IPS DF 6.9 (cell line): ENCODE data around the gene YWHAE.
"Not testable (repeated sequence)": the region's sequence is repeated elsewhere in the genome, so short reads cannot be mapped to it uniquely, and the experiment has no call there.

Experiments
- DNase-seq: peaks from one replicate; pipeline ENCODE4 v3.0.0-alpha.2; 2013; ENCODE audit warnings: low read depth, low spot score
- H3K27ac ChIP-seq: one replicate; pipeline ENCODE4 v1.5.1; 2013; ENCODE audit warnings: low read length, control low read depth
- H3K27me3 ChIP-seq: 2 replicates; pipeline ENCODE4 v1.6.1; 2013; ENCODE audit warnings: mild to moderate bottlenecking, low read length; ENCODE audit not compliant: control insufficient read depth, insufficient read depth
- H3K36me3 ChIP-seq: 2 replicates; pipeline ENCODE4 v1.6.1; 2013; ENCODE audit warnings: low read length; ENCODE audit not compliant: control insufficient read depth, insufficient read depth
- H3K4me1 ChIP-seq: 2 replicates; pipeline ENCODE4 v1.6.1; 2013; ENCODE audit warnings: low read length; ENCODE audit not compliant: control insufficient read depth, insufficient read depth
- H3K4me3 ChIP-seq: 2 replicates; pipeline ENCODE4 v1.5.1; 2013; ENCODE audit warnings: mild to moderate bottlenecking, low read length
- H3K9me3 ChIP-seq: 2 replicates; pipeline ENCODE4 v1.6.1; 2013; ENCODE audit warnings: low read length, inconsistent platforms; ENCODE audit not compliant: control insufficient read depth, insufficient read depth
- WGBS: extraction: QIAGEN DNeasy Blood & Tissue Kit; methylation state at CpG from one replicate; pipeline ENCODE4 v1.1.7; 2013; ENCODE audit warnings: mixed read lengths, missing lambda C conversion rate; ENCODE audit not compliant: insufficient read length, insufficient coverage; 5-methylcytosine and 5-hydroxymethylcytosine counted together

Gene YWHAE

GRCh38 chr17:1434150-1434549 lies 34.1 kb upstream of the YWHAE start:
- Histone ChIP-seq H3K4me1 (no peaks in the 10 kb centered on the region), H3K4me3 (no peak overlapping the region), H3K27ac (no peak overlapping the region), H3K36me3 (peaks cover 5% of the 10 kb centered on the region; the same call in 1 of the 2 replicates), H3K27me3 (no peaks in the 10 kb centered on the region), H3K9me3 (no peaks in the 10 kb centered on the region)
- no CpG with 5 or more reads among the region's 3 CpGs for WGBS
- DNase-seq: no peak

DNA sequence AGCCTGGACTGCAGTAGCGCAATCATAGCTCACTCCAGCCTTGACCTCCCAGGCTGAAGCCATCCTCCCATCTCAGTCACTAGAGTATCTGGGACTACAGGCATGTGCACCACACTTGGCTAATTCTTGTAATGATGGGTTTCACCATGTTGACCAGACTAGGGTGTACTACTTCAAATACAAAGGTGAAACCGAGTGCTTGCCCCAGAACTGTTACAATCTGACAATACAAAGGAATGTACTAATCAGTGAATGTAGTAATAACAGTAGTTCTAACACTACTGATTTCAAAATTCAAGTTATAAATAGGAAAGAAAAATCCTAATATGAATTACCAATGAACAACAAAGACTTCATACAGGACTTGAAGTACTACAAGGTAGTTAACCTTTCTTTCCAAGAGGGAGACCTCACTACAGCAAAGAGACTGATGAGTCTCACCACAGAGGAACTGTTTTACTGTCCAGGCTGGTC lies 31.6 kb upstream of the YWHAE start:
- no CpG with 5 or more reads among the region's 2 CpGs for WGBS
- H3K4me3 ChIP-seq: no peak overlapping the region
- H3K4me1 ChIP-seq: no peaks in the 10 kb centered on the region
- H3K36me3 ChIP-seq: peaks cover 5% of the 10 kb centered on the region; the same call in 1 of the 2 replicates
- H3K9me3 ChIP-seq: no peaks in the 10 kb centered on the region
- no peak for DNase-seq
- no peak overlapping the region for H3K27ac ChIP-seq
- no peaks in the 10 kb centered on the region for H3K27me3 ChIP-seq

DNA sequence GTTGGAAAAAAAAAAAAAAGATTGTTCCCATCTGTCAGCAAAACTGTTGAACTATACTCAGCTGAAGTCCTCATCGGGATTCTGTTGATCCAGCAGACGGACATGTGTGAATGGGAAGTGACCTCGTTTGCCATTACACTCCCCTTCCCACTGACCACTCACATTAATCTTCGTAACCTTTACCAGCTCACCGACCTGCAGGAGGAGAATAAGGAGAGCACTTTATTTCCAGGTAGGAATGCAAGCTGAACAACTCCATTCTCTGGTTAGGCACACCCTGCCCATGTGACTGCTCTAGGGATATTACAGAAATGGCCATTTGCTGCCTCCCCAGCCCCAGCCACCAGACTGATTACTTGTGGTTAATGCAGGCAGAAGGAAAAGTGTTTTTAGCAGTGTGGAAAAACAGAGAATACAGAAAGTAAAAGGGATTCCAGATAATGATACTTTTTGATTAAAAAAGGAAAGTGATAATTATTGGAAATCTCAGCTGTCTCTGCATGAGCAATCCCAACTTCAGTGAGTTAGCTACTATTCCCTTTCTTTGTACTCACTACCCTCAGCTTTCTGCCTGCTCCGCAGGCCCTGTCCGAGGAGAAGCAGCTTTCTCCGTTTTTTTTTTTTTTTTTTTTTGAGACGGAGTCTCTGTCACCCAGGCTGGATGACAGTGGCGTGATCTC lies 23.6 kb upstream of the YWHAE start:
- H3K36me3 ChIP-seq: peaks cover 8% of the 10 kb centered on the region; the same call in 1 of the 2 replicates
- no peaks in the 10 kb centered on the region for H3K4me1 ChIP-seq
- H3K27ac ChIP-seq: no peak overlapping the region
- no CpG with 5 or more reads among the region's 10 CpGs for WGBS
- H3K4me3 ChIP-seq: no peak overlapping the region
- H3K27me3 ChIP-seq: no peaks in the 10 kb centered on the region
- H3K9me3 ChIP-seq: no peaks in the 10 kb centered on the region
- no peak for DNase-seq

GRCh38 chr17:1422885-1423284 lies 22.9 kb upstream of the YWHAE start:
- no CpG with 5 or more reads among the region's 7 CpGs for WGBS
- Histone ChIP-seq H3K27me3 (no peaks in the 10 kb centered on the region), H3K4me1 (no peaks in the 10 kb centered on the region), H3K4me3 (no peak overlapping the region), H3K36me3 (peaks cover 8% of the 10 kb centered on the region; the same call in 1 of the 2 replicates), H3K9me3 (no peaks in the 10 kb centered on the region), H3K27ac (no peak overlapping the region)
- DNase-seq: no peak

- H3K27me3 ChIP-seq: no peaks in the 10 kb centered on the region
- no CpG with 5 or more reads among the region's 11 CpGs for WGBS
- H3K27ac ChIP-seq: no peak overlapping the region
- H3K9me3 ChIP-seq: no peaks in the 10 kb centered on the region
- H3K4me1 ChIP-seq: no peaks in the 10 kb centered on the region
- DNase-seq: no peak
- H3K4me3 ChIP-seq: no peak overlapping the region
- peaks cover 8% of the 10 kb centered on the region; the same call in 1 of the 2 replicates for H3K36me3 ChIP-seq
Observed at GRCh38 chr17:1421470-1421869, 21.4 kb upstream of the YWHAE start.

GRCh38 chr17:1420981-1421380 lies 21.0 kb upstream of the YWHAE start:
- Histone ChIP-seq H3K9me3 (no peaks in the 10 kb centered on the region), H3K4me1 (no peaks in the 10 kb centered on the region), H3K4me3 (no peak overlapping the region), H3K36me3 (peaks cover 6% of the 10 kb centered on the region; the same call in 1 of the 2 replicates), H3K27me3 (no peaks in the 10 kb centered on the region), H3K27ac (no peak overlapping the region)
- WGBS: no CpG with 5 or more reads among the region's 2 CpGs
- no peak for DNase-seq

DNA sequence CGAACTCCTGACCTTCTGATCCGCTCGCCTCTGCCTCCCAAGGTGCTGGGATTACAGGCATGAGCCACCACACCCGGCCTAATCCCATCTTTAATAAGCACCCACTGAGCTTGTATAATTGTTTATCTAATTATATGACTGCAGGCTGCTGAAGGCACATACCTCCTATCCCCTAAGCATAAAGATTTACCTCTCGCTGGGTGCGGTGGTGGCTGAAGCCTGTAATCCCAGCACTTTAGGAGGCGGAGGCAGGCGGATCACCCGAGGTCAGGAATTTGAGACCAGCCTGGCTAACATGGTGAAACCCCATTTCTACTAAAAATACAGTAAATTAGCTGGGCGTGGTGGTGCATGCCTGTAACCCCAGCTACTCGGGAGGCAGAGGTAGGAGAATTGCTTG lies 20.1 kb upstream of the YWHAE start:
- H3K27ac ChIP-seq: no peak overlapping the region
- no peak for DNase-seq
- H3K9me3 ChIP-seq: no peaks in the 10 kb centered on the region
- no peaks in the 10 kb centered on the region for H3K27me3 ChIP-seq
- no CpG with 5 or more reads among the region's 11 CpGs for WGBS
- H3K4me3 ChIP-seq: no peak overlapping the region
- H3K4me1 ChIP-seq: no peaks in the 10 kb centered on the region
- H3K36me3 ChIP-seq: peaks cover 3% of the 10 kb centered on the region; the same call in 1 of the 2 replicates

- not testable (repeated sequence) for H3K9me3 ChIP-seq, DNase-seq
Observed at GRCh38 chr17:1418476-1418875, 18.5 kb upstream of the YWHAE start.

GRCh38 chr17:1416414-1416813 lies 16.4 kb upstream of the YWHAE start:
- no peak for DNase-seq
- no peak overlapping the region for H3K27ac ChIP-seq
- no peaks in the 10 kb centered on the region for H3K27me3 ChIP-seq
- H3K4me1 ChIP-seq: no peaks in the 10 kb centered on the region
- H3K4me3 ChIP-seq: no peak overlapping the region
- no CpG with 5 or more reads among the region's 5 CpGs for WGBS
- no peaks in the 10 kb centered on the region; the same call in 1 of the 2 replicates for H3K9me3 ChIP-seq
- H3K36me3 ChIP-seq: no peaks in the 10 kb centered on the region

More at GRCh38 chr17:1418476-1418875, 18.5 kb upstream of the YWHAE start:
- not testable (repeated sequence) for H3K36me3 ChIP-seq, H3K27me3 ChIP-seq, H3K27ac ChIP-seq, H3K4me1 ChIP-seq, H3K4me3 ChIP-seq
- WGBS: no CpG with 5 or more reads among the region's 10 CpGs

GRCh38 chr17:1414634-1415033 lies 14.6 kb upstream of the YWHAE start:
- Histone ChIP-seq H3K9me3 (no peaks in the 10 kb centered on the region; the same call in 1 of the 2 replicates), H3K4me1 (no peaks in the 10 kb centered on the region), H3K4me3 (no peak overlapping the region), H3K27ac (no peak overlapping the region), H3K36me3 (no peaks in the 10 kb centered on the region), H3K27me3 (no peaks in the 10 kb centered on the region)
- WGBS: no CpG with 5 or more reads among the region's 10 CpGs
- DNase-seq: no peak
